NCI-H2196 treated with DMSO at 0.1 percent for 48 hours (cell line): ENCODE data around the gene YDJC.
"Not testable (repeated sequence)": the region's sequence is repeated elsewhere in the genome, so short reads cannot be mapped to it uniquely, and the experiment has no call there.

Experiments
- DNase-seq: peaks from one replicate; lab custom pipeline; 2025; ENCODE audit not compliant: unreplicated experiment; lab: John Stamatoyannopoulos, UW

Gene YDJC

DNA sequence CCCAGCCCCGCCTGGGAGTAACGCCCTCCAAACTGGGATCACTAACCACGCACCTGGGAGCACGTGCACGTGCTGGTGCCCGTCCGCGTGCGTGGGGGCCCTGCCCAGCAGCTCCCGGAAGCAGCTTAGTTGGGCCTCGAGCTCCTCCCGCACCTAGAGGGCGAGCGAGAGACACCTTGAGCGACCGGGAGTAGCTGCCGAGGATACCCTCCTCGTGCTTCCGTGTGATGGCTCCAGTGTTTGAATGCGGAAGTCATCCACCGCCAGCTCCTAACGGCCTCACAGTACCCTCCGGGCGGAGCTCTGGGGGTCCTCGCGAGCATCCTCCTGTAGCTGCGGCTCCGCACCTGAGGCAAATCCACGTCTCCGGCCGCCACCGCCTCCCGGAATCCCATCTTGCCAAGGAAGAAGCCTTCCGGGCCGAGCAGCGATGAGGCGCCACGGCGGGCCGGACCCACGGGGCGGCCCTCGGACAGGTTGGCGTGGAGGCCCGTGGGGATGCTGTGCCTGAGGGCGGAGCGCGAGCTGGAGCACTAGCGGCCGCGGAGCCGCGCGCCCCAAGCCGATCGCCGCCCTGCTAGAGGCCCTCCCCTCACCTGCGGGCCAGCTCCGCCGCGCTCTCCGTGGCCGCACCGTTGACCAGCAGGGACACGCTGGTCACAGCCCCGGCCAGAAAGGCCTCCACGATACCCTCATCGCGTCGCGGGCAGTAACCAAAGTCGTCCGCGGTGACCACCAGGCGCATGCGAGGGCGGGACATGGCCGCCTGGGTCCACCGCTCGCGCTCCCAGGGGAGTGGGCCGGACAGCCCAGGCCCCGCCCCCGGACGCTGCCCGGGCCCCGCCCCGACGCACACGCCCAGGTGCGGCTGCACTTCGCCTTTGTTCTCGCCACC, at the start of gene YDJC:
Gene YDJC (minus strand): TSS at position 768 of the 895 bp plus-strand sequence. CDS start 8 bp downstream, at position 760.
- DNase-seq: peak; percentile 69

GRCh38 chr22:21679383-21679782, 49.6 kb upstream of the YDJC start:
- no peak for DNase-seq

- not testable (repeated sequence) for DNase-seq
Measured at GRCh38 chr22:21678842-21679241, 49.0 kb upstream of the YDJC start.

GRCh38 chr22:21677606-21678443, 48.0 kb upstream of the YDJC start:
- DNase-seq: no peak

- DNase-seq: no peak
Measured at GRCh38 chr22:21674638-21675245, 44.9 kb upstream of the YDJC start.

- DNase-seq: no peak
Measured at GRCh38 chr22:21673534-21674321, 43.9 kb upstream of the YDJC start.

GRCh38 chr22:21672107-21672629, 42.3 kb upstream of the YDJC start:
- no peak for DNase-seq

DNA sequence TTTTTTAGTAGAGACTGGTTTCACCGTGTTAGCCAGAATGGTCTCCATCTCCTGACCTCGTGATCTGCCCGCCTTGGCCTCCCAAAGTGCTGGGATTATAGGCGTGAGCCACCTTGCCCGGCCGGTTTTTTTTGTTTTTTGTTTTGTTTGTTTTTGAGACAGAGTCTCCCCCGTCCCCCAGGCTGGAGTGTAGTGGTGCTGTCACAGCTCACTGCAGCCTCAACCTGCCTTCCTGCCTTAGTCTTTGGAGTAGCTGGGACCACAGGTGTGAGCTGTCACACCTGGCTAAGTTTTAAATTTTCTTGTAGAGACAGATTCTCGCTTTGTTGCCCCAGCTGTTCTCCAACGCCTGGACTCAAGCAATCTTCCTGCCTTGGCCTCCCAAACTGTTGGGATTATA, 39.2 kb upstream of the YDJC start:
- DNase-seq: no peak

DNA sequence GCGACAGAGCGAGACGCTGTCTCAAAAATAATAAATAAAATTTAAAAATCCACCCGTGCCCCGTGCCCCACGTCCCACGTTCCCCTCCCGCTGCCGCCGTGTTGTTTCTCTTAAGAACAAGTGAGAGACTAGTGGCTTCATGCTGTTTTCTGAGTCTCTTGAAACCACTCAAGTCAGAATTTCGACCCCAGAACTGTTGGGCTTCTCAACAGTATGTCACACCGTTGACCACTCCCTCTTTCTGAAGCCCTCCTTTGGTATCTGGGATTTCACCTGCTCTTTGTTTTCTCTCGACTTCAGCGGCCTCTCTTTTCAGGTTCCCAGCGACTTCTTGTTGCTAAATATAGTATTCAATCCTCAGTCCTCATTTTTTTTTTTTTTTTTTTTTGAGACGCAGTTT, 37.0 kb upstream of the YDJC start:
- no peak for DNase-seq

DNA sequence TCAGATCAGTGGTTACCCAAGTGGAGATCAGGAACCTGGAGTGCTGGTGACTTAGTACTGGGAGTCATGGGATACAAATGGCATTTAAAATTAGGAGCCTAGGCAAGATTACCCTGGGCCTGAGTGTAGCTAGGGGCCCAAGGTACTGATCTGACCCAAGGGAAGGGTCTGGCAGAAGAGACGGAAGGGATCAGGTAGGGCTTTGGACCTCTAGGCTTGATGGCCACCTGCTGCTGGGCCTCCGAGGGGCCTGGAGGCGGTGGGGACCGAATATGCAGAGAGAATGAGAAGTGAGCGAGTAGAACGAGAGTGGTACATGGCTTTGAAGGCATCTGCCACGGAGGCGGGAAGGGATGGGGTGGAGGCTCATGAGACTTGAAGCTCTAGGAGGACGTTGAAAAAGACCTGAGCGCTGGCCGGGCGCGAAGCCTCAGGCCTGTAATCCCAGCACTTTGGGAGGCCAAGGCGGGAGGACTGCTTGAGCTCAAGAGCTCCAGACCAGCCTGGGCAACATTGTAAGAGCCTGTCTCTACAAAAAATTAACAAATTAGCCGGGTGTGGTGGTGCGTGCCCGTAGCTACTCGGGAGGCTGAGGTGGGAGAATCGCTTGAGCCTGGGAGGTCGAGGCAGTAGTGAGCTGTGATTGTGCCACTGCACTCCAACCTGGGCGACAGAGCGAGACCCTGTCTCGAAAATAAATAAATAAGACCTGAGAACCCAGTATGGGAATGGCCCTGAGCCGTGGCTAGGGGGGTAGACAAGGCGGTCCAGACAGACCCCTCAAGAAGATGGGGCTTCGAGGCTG, 35.4 kb upstream of the YDJC start:
- no peak for DNase-seq

DNA sequence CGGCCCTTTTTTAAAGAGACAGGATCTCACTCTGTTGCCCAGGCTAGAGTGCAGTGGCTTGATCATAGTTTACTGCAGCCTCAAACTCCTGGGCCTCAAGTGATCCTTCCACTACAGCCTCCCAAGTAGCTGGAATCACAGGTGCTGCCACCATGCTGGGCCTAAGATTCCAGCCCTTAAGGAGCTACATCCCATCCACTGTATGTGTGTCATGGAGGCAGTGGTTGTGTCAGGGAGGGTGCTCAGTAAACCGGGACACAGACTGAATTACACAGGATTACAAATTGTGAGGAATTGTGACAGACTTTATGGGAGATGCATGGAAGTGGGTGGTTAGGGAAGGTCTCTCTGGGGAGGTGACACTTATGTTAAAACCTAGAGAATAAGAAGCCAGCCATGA, 33.9 kb upstream of the YDJC start:
- DNase-seq: no peak

GRCh38 chr22:21661991-21662390, 32.2 kb upstream of the YDJC start:
- DNase-seq: no peak

GRCh38 chr22:21660904-21661303, 31.1 kb upstream of the YDJC start:
- DNase-seq: no peak

- DNase-seq: no peak
Measured at GRCh38 chr22:21659864-21660525, 30.2 kb upstream of the YDJC start.

DNA sequence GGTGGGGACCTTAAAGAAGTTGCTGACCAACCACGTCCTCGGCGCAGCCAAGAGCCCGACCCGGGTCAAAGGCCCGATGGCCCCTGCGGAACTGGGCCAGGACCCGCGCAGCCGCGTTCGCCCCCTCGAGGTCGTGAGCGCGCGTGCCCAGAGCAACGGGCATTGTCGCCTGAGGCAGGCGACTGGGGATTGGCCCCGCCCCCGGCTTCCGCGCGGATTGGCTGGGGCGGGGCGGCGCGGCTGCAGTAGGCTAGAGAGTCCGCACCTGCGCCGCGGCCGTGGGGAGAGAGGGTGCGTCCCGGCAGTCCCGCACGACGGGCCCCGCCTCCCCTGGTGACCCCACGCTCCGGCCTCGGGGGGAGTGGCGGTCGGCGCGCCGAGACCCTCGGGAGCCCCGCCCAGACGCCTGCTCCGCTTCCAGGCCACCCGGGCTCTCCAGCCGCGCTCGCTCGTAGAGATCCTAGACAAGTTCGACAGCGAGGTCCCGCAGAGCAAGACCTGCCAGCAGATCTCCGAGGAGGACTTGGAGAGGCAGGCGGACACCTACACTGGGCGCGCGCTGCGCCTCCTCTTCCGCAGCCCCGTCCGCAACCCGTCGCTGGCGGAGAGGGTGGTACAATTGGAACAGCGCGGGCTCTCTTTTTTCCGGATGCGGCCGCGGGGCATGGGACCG, 27.7 kb upstream of the YDJC start:
- DNase-seq: peak; percentile 27

DNA sequence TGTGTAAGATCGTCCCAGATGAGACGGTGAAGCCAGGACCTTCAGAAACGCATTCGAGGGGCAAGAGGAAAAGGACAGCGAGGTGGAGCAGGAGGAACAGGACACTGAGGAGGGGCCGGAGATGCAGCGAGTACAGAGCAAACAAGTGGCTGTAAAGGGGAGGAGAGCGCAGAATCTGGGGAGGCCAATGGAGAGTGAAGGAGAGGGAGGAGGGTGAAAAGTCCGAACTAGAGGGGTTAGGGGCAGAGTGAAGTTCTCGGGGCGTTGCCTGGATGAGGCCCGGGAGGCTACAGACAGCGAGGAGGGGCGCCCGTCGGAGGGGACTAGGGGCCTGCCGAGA, 27.2 kb upstream of the YDJC start:
- DNase-seq: no peak

DNA sequence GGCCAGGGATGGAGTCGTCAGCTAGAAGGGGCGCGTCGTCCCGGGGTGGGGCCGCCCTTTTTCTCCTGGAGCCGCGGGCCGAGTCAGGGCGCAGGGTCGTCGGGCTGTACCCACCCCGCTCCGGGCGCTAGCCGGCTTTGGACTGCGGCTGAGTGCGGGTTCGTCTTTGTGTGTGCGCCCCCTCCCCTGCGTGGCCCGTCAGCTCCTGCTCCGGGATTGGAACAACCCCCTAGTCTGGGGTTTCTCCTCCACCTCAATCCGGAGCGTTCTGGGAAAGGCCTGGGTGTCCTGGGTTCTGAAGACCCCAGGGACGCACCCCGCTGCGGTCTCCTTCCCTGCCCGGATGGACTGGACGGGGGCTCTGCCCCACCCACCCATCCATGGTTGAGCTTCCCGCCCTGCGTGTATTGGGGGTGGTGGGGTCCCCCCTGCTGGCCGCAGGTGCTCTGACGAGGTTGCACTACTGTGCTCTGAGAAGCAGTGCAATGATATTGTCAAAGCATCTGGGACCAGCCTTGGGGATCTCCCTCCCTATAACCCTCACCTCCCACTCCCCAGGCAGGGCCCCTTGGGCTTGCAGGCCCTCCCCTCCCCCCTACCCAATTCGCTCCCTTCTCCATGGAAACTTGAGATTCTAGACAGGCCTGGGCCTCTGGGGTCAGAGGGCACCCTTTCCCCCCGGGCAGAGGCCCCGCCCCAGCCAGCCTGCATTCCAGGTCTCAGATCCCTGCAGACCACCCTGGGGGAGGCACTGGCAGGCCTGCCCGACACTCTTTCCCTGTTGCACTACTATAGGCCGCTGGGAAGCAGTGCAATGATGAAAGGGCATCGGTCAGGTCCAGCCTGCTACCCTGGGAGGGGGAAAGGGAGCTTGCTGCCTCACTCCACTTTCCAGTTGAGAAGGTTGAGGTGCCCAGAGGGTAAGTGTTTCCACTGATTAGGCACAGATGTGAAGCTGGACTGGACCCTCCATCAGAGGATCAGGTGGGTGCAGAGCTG, 23.0 kb upstream of the YDJC start:
- no peak for DNase-seq
